ENCODE measurements around the gene TRPM2.
"Not testable (repeated sequence)": the region's sequence is repeated elsewhere in the genome, so short reads cannot be mapped to it uniquely, and the experiment has no call there.

TRPM2 gene

GRCh38 chr21:44417621-44418107 lies 64.2 kb downstream of the TRPM2 start:
- DNase-seq = not testable (repeated sequence)

- no peak for DNase-seq
Observed at GRCh38 chr21:44418108-44418875, 64.9 kb downstream of the TRPM2 start.

- no peak for DNase-seq
Observed at GRCh38 chr21:44418876-44419230, 65.4 kb downstream of the TRPM2 start.

DNA sequence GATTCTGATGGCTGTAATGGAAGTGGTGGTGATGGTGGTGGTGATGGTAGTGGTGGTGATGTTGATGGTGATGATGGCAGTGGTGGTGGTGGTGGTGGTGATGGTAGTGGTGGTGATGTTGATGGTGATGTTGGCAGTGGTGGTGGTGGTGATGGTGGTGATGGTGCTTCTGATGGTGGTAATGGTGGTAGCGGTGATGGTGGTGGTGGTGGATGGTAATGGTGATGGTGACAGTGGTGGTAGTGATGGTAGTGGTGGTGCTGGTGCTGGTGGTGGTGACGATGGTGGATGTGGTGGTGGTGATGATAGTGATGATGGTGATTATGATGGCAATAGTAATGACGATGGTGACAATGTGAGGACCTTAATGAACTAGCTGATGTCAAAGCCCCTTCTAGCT lies 66.3 kb downstream of the TRPM2 start:
- DNase-seq = no peak

DNA sequence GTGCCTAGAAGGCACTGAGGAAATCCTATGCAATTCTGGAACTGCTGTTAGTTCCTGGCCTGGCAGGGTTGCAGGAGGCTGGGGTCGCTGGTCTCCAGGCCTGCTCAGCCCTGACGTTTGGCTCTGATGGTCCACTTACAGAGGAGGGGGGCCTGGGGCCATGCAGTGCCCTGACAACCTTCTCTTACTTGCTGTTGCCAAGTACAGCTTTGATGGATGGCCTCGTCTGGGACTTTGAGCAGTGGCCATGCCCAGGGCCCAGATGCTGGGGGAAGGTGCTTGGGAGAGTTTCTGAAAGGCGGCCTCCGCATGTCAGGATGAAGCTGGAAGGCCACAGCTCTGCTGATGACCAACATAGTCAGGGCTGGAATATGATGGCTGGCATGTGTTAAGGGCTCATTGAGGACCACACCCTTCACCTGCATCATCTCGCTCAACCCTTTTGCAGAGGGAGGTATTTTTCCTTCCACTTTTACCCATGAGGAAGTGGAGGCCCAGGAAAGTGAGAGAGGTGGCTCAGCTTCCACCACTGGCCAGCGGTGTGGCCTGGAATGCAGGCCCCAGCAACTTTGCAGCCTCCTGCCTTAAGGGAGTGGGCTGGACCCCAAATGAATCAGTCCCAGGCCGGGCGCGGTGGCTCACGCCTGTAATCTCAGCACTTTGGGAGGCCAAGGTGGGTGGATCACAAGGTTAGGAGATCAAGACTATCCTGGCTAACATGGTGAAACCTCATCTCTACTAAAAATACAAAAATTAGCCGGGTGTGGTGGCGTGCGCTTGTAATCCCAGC lies 67.2 kb downstream of the TRPM2 start:
- DNase-seq = no peak

- DNase-seq = no peak
Observed at GRCh38 chr21:44421901-44422840, 68.8 kb downstream of the TRPM2 start.

DNA sequence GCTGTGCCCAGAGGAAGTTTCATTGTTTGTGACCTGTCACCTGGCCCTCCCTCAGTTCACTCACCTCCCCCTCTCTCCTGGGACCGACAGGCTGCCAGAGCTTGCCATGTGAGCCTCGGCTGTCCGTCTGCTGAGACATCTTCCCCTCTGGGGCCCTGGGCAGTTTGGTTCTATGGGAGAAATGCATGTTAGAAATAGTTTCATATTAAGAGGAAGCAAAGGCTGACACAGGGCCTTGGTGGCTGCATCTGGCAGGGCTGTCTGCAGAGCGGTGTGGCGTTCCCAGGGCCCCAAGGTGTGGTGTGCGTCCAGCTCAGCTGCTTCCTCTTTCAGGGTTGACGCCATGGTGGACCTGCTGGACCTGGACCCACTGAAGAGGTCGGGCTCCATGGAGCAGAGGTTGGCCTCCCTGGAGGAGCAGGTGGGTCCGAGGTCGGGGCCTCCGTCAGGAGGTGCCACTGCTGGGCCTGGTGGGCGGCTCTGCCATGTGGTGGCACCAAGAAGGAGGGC lies 69.9 kb downstream of the TRPM2 start:
- DNase-seq = no peak

DNA sequence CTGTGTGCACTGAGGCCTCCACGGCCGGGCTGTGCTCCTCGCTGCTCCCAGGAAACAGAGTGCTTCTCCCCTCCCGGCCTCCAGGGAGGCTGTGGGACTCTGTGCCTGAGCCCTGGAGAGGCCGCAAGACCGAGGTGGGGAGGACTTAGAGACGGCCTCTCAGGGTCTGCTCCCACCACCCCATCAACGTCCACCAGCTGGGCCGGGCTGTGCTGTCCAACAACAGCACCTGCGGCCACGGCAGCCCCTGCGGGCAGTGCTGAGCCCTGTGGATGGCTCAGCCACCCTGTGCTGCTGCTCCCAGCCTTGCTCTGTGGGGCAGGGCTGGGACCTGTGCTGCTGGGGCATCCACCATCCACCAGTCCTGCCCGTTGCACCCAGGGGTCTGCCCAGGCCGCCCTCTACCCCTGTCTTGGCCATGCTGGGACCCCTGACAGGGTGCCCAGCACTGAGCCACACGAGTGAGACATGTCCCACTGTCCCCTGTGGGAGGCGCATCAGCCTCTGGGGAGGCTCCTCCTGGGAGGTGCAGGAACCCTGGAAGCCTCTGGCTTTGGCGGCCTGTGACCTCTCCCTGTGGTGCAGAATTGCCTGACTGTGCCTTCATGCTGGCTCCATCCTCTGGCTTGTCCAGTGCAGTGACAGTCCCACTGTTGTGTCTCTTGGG lies 70.7 kb downstream of the TRPM2 start:
- no peak for DNase-seq

- no peak for DNase-seq
Observed at GRCh38 chr21:44424608-44425306, 71.3 kb downstream of the TRPM2 start.

DNA sequence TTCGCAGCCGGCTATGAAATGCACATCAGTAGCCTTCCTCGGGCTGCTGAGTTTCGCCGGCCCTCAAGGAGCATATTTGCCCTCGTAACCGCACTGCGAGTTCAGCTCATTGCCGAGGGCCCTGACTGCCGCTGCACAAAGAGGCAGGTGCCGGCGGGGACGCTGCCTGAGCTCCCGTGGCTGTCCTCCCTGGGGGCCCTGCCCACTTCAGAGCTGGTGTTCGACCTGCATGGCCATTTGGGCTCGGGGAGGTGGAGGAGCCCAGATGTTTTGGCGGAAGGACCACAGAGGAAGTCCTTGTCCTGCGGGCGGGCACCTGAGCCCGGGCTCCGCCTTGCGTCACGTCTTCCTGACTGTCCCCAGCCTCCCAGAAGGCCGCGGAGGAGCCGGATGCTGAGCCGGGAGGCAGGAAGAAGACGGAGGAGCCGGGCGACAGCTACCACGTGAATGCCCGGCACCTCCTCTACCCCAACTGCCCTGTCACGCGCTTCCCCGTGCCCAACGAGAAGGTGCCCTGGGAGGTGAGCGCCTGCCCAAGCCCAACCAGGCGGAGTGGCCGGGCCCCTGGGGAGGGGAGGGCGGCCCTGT lies 72.0 kb downstream of the TRPM2 start:
- no peak for DNase-seq

- DNase-seq = no peak
Observed at GRCh38 chr21:44425895-44426662, 72.7 kb downstream of the TRPM2 start.

- DNase-seq = no peak
Observed at GRCh38 chr21:44426663-44427191, 73.3 kb downstream of the TRPM2 start.

DNA sequence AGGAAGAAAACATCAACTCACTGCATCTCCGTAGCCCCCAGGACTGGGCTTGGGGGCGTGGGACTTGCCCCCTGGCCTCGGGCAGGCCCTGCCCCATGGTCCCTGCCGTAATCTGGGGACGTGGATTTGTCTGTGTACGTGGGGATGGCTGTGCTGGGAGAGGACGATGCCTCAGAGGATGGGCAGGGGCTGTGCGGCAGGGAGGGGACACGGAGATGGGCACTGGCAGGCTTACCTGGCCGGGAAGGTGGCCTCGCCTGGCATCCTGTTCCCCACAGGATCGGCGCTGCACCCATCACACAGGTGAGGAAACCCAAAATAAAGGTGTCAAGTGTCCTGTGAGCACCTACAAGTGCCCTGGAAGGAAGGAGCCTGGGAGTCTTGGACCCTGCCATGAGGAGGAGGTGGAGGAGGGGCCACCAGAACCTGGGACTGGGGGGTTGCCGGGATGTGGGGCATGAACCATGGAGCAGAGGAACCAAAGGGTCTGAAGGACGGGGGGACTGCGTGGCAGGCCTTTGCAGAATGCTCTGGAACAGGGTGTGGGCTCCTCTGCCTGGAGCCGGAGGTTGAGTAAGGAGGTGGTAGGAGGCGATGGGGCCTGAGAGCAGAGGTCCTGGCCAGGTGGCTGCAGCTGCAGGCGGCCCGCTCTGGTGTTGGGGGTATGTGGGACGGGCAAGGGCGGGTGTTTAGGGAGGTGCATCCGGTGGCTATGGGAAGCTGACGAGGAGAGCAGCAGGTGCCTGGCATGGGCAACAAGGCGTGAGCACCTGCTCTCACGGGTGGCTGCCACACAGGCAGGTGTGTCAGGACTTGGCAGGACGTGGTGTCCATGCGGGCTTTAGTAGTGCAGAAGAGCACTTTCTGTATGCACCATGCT lies 74.1 kb downstream of the TRPM2 start:
- DNase-seq = no peak

DNA sequence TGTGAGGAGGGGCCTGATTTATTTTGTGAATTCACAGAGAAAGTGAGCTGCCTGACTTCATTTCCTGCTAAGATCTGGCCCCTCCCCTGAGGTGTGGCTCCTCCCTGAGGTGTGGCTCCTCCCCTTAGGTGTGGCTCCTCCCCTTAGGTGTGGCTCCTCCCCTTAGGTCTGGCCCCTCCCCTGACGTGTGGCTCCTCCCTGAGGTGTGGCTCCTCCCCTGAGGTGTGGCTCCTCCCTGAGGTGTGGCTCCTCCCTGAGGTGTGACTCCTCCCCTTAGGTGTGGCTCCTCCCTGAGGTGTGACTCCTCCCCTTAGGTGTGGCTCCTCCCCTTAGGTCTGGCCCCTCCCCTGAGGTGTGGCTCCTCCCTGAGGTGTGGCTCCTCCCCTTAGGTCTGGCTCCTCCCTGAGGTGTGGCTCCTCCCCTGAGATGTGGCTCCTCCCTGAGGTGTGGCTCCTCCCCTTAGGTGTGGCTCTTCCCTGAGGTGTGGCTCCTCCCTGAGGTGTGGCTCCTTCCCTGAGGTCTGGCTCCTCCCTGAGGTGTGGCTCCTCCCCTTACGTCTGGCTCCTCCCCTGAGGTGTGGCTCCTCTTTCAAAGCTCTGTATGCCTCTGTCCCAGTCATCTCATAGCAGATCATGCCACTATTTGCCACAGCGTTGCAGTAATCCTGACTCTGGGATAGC lies 75.0 kb downstream of the TRPM2 start:
- peak; percentile 45 to 50 for DNase-seq

DNA sequence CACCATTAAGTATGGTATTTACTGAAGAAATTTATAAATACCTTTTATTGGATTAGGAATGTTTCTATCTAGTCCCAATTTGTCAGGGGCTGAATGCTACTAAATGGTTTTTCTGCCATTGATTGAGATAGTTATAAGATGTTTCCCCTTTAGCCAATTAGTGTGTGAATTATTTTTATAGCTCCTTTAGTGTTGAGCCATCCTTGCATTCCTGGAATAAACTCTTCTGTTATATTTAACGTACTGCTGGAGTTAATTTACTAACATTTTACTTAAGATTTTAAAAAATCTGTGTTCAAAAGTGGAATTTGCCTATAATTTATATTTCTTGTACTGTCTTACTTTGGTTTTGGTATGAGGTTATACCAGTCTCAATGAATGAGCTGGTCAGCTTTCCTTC lies 76.5 kb downstream of the TRPM2 start:
- no peak for DNase-seq

- DNase-seq = no peak
Observed at GRCh38 chr21:44431300-44431699, 77.9 kb downstream of the TRPM2 start.

DNA sequence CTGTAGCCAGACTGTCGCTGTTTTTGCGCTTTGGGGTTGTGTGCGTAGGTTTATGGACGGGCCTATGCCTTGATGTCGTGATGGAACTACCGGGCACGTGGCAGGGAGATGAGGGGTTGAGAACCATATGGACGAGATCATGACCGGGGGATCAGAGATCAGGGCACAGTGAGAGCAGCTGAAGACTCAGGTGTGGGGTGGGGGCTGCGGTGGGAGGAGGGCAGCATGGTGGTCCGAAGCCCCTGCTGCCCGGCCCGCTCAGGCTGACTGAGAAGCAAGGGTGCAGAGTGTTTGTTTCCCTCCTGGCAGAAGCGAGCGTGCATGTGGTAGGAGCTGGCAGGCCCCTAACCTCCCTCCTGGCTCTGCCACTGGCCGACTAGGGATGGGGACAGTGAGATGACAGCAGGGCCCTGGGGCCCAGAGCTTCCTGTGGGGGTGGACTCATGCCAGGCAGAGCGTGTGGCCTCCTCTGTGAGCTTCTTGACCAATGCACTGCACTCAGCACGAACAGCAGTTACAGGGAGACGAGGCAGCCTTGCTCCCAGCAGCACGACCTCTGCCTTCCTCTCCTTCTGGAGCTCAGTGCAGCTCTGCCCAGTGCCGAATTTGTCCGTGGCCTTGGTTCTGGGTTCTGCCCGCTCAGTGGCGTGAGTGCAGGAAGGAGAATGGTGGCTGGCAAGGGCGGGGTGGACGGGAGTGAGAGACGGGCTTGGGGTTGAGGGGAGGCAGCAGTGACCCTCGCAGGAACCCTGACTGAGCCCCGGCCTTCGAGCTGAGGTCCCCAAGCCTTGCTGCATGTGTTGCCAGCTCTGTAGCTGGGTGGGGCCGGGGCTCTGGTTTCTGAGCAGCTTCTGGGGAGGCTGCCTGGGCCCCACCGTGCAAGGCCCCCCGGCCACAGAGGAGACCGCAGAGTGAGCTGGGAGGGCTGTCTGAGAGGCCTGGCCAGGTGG lies 79.7 kb downstream of the TRPM2 start:
- DNase-seq = no peak

Measured in CD4-positive, alpha-beta T cell treated with Interleukin-1 beta for 1 hour (primary cell).